AG10803 (cell line): ENCODE results near the gene ARL16.

Experiments
- DNase-seq: peaks from one replicate; pipeline ENCODE4 v3.0.0; 2010; ENCODE audit warnings: low read depth
- H3K4me3 ChIP-seq: 2 replicates; pipeline ENCODE4 v1.5.1; 2011; ENCODE audit warnings: mild to moderate bottlenecking, low read length, control low read depth
- CTCF ChIP-seq: conservative IDR thresholded peaks from 2 replicates; pipeline ENCODE4 v1.5.1; 2011; ENCODE audit warnings: mild to moderate bottlenecking, low read length, control low read depth, inconsistent platforms

ARL16 gene

GRCh38 chr17:81710514-81711308, 27.1 kb upstream of the ARL16 start:
- H3K4me3 ChIP-seq: peak overlapping the region; percentile 24
- DNase-seq: peak; percentile 31

GRCh38 chr17:81708739-81709185, 25.2 kb upstream of the ARL16 start:
- H3K4me3 ChIP-seq: no peak overlapping the region
- no peak for TF ChIP-seq CTCF
- no peak for DNase-seq

More at GRCh38 chr17:81710514-81711308, 27.1 kb upstream of the ARL16 start:
- no peak for TF ChIP-seq CTCF

GRCh38 chr17:81707725-81708646, 24.4 kb upstream of the ARL16 start:
- no peak for TF ChIP-seq CTCF
- no peak for DNase-seq
- H3K4me3 ChIP-seq: no peak overlapping the region

- no peak for DNase-seq
- H3K4me3 ChIP-seq: no peak overlapping the region
- no peak for TF ChIP-seq CTCF
These were observed 23.4 kb upstream of the ARL16 start for GRCh38 chr17:81706757-81707624.

- no peak overlapping the region for H3K4me3 ChIP-seq
- no peak for DNase-seq
- TF ChIP-seq CTCF: no peak
These were observed 22.6 kb upstream of the ARL16 start for GRCh38 chr17:81706232-81706611.

GRCh38 chr17:81705518-81706231, 22.1 kb upstream of the ARL16 start:
- H3K4me3 ChIP-seq: no peak overlapping the region
- no peak for DNase-seq
- no peak for TF ChIP-seq CTCF
